GM13976 (cell line): ENCODE data around the gene MIEN1.

Experiments used
- DNase-seq: peaks from one replicate; pipeline ENCODE4 v3.0.0; 2012; ENCODE audit warnings: low spot score
- CTCF ChIP-seq: IDR thresholded peaks from 2 replicates; pipeline ENCODE4 v1.5.1; 2012; ENCODE audit warnings: borderline replicate concordance, mild to moderate bottlenecking; ENCODE audit not compliant: insufficient read depth; ENCODE audit errors: extremely low read depth, missing control alignments, control extremely low read depth
- in situ Hi-C: fragments of 300-500 bp; cut with MboI; formaldehyde crosslinking; loops from one replicate; pipeline ENCODE4 v1.12.0; 2022; ENCODE audit warnings: low sequenced_read_pairs, mixed read lengths, inconsistent platforms; ENCODE audit not compliant: unreplicated experiment

The MIEN1 gene

GRCh38 chr17:39709319-39709997, 20.9 kb downstream of the MIEN1 start:
- in situ Hi-C loops = no loop called here
- no peak for TF ChIP-seq CTCF
- no peak for DNase-seq

GRCh38 chr17:39706921-39707337, 23.4 kb downstream of the MIEN1 start:
- no peak for DNase-seq
- in situ Hi-C loops = no loop called here
- TF ChIP-seq CTCF = no peak

GRCh38 chr17:39706383-39706782, 23.9 kb downstream of the MIEN1 start:
- no peak for DNase-seq
- in situ Hi-C loops = no loop called here
- no peak for TF ChIP-seq CTCF

GRCh38 chr17:39705786-39706348, 24.5 kb downstream of the MIEN1 start:
- TF ChIP-seq CTCF = no peak
- in situ Hi-C loops = no loop called here

GRCh38 chr17:39704821-39705551, 25.3 kb downstream of the MIEN1 start:
- no peak for TF ChIP-seq CTCF
- in situ Hi-C loops = no loop called here
- no peak for DNase-seq

More at GRCh38 chr17:39705786-39706348, 24.5 kb downstream of the MIEN1 start:
- no peak for DNase-seq

- no peak for TF ChIP-seq CTCF
- in situ Hi-C loops = no loop called here
- DNase-seq = no peak
These were observed 26.4 kb downstream of the MIEN1 start for GRCh38 chr17:39703913-39704312.
